ENCODE results near the gene METTL25B. TPM values are rescaled to one million over a fixed set of nuclear protein-coding genes. Genes with fewer than 3 reads are reported as not detected.

The METTL25B gene
- total RNA-seq, 1 donor: 8.3 TPM

- peaks cover 20% of the 10 kb centered on the region for H3K27me3 ChIP-seq (ENCODE audit: insufficient read depth, low read length)
- peaks cover 20% of the 10 kb centered on the region for H3K4me1 ChIP-seq (ENCODE audit: insufficient read depth, low read length)
- H4K20me1 ChIP-seq (ENCODE audit: insufficient read depth, low read length): no peaks in the 10 kb centered on the region
- H2AFZ ChIP-seq (ENCODE audit: low read length): no peak overlapping the region
- H3K27ac ChIP-seq (ENCODE audit: low read depth, low read length): no peak overlapping the region
- H3K79me2 ChIP-seq (ENCODE audit: insufficient read depth, low read length): no peaks in the 10 kb centered on the region
- H3K4me3 ChIP-seq (ENCODE audit: insufficient read depth, low read length): no peak overlapping the region
- TF ChIP-seq CTCF (IDR thresholded peaks at IDR 0.05; ENCODE audit: extremely low read depth, low read depth, low read length): peak; percentile 13
- H3K36me3 ChIP-seq (ENCODE audit: insufficient read depth, low read length): no peaks in the 10 kb centered on the region
- H3K4me2 ChIP-seq (ENCODE audit: insufficient read depth, low read length): no peak overlapping the region
- no peaks in the 10 kb centered on the region for H3K9me3 ChIP-seq (ENCODE audit: low read depth, low read length)
- peak; percentile 58 for DNase-seq (ENCODE audit: insufficient read length, low spot score, missing footprints)
Measured at GRCh38 chr1:156682166-156682890, 45.9 kb upstream of the METTL25B start.

- H3K4me2 ChIP-seq (ENCODE audit: insufficient read depth, low read length): peak overlapping the region; percentile 42
Measured at GRCh38 chr1:156684227-156684782, 44.0 kb upstream of the METTL25B start.

GRCh38 chr1:156689035-156689952, 39.0 kb upstream of the METTL25B start:
- H3K27me3 ChIP-seq (ENCODE audit: insufficient read depth, low read length): peaks cover 8% of the 10 kb centered on the region
- H3K36me3 ChIP-seq (ENCODE audit: insufficient read depth, low read length): no peaks in the 10 kb centered on the region
- H3K4me3 ChIP-seq (ENCODE audit: insufficient read depth, low read length): peak overlapping the region; percentile 66
- peak overlapping the region; percentile 86 for H2AFZ ChIP-seq (ENCODE audit: low read length)
- peak; percentile 84 for TF ChIP-seq CTCF (IDR thresholded peaks at IDR 0.05; ENCODE audit: extremely low read depth, low read depth, low read length)
- peak overlapping the region; percentile 83 for H3K4me2 ChIP-seq (ENCODE audit: insufficient read depth, low read length)
- no peaks in the 10 kb centered on the region for H3K79me2 ChIP-seq (ENCODE audit: insufficient read depth, low read length)
- H4K20me1 ChIP-seq (ENCODE audit: insufficient read depth, low read length): no peaks in the 10 kb centered on the region
- no peak overlapping the region for H3K27ac ChIP-seq (ENCODE audit: low read depth, low read length)
- H3K9me3 ChIP-seq (ENCODE audit: low read depth, low read length): no peaks in the 10 kb centered on the region
- peak; percentile 97 for DNase-seq (ENCODE audit: insufficient read length, low spot score, missing footprints)
- H3K4me1 ChIP-seq (ENCODE audit: insufficient read depth, low read length): peaks cover 30% of the 10 kb centered on the region

More at GRCh38 chr1:156684227-156684782, 44.0 kb upstream of the METTL25B start:
- H3K27me3 ChIP-seq (ENCODE audit: insufficient read depth, low read length): peaks cover 12% of the 10 kb centered on the region
- no peaks in the 10 kb centered on the region for H3K36me3 ChIP-seq (ENCODE audit: insufficient read depth, low read length)
- peak; percentile 93 for DNase-seq (ENCODE audit: insufficient read length, low spot score, missing footprints)
- H3K27ac ChIP-seq (ENCODE audit: low read depth, low read length): peak overlapping the region; percentile 72
- H3K4me3 ChIP-seq (ENCODE audit: insufficient read depth, low read length): no peak overlapping the region
- H4K20me1 ChIP-seq (ENCODE audit: insufficient read depth, low read length): no peaks in the 10 kb centered on the region
- H3K4me1 ChIP-seq (ENCODE audit: insufficient read depth, low read length): peaks cover 13% of the 10 kb centered on the region
- no peaks in the 10 kb centered on the region for H3K9me3 ChIP-seq (ENCODE audit: low read depth, low read length)
- no peaks in the 10 kb centered on the region for H3K79me2 ChIP-seq (ENCODE audit: insufficient read depth, low read length)
- TF ChIP-seq CTCF (IDR thresholded peaks at IDR 0.05; ENCODE audit: extremely low read depth, low read depth, low read length): peak; percentile 11
- peak overlapping the region; percentile 63 for H2AFZ ChIP-seq (ENCODE audit: low read length)

Measured in osteoblast (primary cell).